ENCODE measurements around the gene PCDH7.

Gene PCDH7, protein sequence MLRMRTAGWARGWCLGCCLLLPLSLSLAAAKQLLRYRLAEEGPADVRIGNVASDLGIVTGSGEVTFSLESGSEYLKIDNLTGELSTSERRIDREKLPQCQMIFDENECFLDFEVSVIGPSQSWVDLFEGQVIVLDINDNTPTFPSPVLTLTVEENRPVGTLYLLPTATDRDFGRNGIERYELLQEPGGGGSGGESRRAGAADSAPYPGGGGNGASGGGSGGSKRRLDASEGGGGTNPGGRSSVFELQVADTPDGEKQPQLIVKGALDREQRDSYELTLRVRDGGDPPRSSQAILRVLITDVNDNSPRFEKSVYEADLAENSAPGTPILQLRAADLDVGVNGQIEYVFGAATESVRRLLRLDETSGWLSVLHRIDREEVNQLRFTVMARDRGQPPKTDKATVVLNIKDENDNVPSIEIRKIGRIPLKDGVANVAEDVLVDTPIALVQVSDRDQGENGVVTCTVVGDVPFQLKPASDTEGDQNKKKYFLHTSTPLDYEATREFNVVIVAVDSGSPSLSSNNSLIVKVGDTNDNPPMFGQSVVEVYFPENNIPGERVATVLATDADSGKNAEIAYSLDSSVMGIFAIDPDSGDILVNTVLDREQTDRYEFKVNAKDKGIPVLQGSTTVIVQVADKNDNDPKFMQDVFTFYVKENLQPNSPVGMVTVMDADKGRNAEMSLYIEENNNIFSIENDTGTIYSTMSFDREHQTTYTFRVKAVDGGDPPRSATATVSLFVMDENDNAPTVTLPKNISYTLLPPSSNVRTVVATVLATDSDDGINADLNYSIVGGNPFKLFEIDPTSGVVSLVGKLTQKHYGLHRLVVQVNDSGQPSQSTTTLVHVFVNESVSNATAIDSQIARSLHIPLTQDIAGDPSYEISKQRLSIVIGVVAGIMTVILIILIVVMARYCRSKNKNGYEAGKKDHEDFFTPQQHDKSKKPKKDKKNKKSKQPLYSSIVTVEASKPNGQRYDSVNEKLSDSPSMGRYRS (N-terminal part only)

DNA sequence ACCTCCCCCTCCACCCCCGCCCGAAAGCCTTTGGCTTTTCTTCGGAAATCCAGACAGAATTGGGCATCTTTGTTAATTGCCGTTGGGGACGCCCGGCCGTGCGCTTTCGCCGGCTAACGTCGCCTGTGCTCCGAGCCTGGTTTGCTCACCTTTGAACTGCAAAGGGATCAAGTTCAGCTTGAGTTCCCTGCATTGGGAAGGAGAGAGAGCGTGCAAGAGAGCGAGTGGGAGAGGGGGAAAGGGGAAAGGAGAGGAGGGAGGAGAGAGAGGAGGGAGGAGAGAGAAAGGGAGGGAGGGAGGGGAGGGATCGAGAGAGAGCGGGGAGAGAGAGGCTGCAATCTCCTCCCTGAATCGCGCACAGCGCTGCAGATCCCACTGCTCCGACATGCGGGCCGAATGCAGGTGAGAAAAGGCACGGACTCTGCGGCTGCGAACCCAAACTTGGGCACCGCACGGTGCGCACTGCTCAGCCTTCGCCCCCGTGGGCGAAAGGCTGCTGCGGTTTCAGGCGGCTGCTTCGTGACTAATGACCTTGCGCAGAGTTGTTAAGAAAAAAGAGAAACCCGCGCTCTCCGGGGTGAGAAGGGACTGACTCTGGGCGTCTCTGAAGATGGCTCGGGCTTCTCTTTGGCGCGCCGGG is at the start of gene PCDH7:
TSS of gene PCDH7 (plus strand) at position 349 of the 640 bp plus-strand sequence. CDS start 1,054 bp downstream, outside the sequence.
- no peak for DNase-seq (ENCODE audit: low read depth)

DNA sequence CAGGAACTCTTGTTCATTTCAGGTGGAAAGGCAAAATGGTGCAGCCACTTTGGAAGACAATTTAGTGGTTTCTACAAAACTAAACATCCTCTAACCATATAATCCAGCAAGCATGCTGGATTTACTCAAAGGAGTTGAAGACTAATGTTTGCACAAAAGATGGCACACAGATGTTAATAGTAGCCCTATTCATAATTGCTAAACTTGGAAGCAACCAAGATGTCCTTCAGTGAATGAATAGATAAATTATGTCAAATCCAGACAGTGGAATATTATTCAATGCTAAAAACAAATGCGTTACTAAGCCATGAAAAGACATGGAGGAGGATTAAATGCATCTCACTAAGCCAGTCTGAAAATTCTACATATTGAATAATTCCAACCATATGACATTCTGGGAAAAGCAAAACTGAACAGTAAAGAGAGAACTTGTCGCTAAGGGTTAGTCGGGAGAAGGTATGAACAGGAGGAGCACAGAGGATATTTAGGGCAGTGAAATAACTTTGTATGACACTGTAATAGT is 48.2 kb upstream of the PCDH7 start:
- DNase-seq (ENCODE audit: low read depth) = no peak

DNA sequence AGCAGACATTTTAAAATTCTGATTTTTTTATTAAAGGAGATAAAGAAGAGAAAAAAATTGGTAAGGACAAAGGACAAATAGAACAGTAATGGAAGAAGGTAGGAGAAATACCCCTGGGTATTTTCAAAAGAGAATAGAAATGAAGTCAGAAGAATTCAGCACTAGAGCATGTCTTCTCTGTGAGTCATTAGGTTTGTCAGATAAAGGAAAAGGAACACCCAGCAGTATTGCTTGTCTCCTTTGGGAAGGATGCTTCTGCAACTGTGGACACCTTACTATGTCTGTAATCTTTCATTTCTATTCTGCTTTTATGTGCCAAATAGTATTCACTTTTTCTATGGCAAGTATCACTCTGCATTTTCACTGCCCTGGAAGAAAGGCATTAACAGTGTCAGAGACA is 24.0 kb upstream of the PCDH7 start:
- DNase-seq (ENCODE audit: low read depth) = no peak

DNA sequence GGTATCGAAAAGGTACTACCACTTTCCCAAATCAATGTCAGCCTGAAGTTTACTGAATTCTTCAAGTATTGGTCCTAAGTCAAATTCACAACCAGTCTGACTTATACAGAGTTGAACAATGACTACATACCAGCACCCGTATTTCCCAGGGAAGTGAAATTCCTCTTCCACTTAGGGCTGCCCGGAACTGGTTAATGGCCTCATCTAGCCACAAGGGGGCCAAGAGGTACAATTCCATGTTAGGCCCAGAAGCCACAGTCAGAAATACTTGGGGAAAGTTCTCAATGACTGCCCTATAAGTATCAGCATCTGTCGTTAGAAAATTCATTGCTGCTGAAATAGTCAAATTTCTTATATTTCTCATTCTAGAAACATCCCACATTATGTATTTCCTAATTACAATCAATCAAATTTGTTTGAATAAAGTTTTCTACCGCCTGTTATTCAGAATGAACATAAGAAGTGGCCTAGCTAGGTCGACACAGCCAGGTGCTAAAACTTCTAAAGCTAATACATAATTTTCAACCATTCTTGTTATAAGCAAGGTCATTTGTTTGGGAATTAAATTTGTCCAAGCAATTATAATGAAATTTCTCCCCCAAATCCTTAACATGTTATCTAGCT is 5.6 kb upstream of the PCDH7 start:
- no peak for DNase-seq (ENCODE audit: low read depth)

DNA sequence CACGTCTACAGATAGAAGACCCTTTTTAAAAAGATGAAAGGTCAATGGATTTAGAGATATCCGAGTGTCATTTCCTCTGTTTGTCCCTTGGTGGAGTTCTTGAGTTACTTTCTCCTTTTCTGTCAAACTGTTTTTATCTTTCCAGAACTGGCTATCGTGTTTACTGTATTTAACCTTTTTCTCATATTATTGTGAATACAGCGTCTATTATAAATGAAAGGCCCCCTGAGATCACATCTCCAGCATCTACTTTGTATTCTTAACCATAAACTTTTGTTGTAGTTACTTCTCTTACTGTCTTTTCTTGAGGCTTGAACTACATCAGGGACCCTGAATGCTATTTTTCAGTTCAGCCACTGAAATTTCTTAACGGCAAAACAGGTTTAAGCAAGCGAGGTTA is 4.0 kb upstream of the PCDH7 start:
- no peak for DNase-seq (ENCODE audit: low read depth)

DNA sequence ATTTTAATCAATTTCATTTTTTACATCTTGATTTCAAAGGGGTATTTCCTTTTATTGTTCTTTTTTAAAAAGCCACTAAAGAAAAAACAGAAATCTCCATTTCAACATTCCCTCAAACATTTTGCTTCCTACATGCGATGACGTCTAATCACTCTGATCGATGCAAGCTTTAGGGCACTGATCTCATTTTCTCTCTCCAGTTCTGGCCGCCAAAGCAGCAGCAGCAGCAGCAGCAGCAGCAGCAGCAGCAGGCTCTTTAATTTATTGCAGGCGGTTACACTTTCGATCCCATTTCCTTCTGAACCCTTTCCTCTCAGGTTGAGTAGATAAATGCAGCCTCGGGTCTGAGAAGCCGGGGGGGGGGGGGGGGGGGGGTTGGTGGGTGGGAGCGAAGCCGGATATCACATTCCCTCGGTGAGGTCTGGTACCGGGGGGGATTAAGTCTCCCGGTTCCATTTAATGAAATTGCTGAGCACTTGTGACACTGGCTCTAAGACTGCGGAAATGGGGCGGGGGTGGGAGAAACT is 3.4 kb upstream of the PCDH7 start:
- no peak for DNase-seq (ENCODE audit: low read depth)

DNA sequence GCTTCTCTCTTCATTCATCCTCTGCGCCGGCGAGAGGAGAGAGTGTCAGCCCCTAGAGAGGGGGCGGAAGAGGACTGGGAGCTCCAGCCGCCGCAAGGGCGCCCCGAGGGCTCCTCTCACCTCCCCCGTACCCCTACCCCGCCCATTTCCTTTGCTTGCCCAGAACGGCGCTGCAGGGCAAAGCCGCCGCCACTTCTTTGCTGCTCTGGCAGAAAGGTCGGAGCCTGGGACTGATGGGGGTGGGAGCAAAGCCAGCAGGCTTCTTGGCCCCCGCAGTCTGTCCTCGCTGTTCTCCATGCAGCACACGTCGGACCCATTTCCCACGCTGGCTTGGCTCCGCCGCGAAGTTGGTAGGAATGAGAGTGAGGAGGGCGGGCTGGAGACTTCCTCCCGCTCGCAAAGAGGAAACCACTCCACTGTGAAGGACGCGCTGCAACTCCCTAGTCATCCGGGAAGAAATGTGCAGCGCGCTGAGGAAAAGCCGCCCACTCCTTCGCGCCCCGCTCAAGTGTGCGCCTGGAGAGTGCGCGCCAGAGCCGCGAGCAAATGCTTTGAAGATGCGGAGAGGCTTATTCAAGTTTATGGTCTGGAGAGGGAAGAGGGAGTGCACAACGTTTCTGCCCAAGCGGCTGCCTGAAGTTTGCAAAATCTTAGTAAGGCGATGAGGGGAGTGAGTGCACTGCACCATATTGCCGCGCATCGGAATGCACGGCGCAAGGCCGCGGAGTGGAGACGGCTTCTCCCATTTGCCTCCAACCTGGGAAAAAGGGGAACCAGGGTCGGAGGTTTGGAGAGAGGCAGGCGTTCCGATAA is 2.8 kb upstream of the PCDH7 start:
- no peak for DNase-seq (ENCODE audit: low read depth)

DNA sequence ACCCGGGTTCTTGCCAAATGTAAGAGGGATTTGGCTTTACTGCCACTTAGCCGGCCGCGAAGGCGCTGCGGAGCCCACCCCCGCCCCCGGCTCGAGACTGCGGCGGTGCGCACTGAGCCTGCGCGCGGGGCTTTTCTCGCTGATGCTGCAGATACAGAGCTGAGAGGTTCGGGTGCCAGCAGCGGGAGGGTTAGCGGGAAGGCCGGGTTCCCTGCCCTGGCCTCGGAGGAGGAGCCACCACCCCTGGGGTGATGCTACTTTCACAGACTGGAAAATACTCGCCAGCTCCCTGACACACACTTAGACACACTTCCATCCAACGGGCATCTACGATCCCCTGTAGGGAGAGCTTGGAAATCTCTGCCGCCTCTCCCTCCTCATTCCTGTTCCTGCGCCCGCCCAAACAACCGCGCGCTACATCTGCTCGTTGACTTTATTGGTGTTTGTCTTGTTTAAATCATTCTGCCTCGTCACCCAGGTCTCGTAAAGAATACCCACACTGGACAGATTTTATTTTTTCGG is 2.1 kb upstream of the PCDH7 start:
- no peak for DNase-seq (ENCODE audit: low read depth)

DNA sequence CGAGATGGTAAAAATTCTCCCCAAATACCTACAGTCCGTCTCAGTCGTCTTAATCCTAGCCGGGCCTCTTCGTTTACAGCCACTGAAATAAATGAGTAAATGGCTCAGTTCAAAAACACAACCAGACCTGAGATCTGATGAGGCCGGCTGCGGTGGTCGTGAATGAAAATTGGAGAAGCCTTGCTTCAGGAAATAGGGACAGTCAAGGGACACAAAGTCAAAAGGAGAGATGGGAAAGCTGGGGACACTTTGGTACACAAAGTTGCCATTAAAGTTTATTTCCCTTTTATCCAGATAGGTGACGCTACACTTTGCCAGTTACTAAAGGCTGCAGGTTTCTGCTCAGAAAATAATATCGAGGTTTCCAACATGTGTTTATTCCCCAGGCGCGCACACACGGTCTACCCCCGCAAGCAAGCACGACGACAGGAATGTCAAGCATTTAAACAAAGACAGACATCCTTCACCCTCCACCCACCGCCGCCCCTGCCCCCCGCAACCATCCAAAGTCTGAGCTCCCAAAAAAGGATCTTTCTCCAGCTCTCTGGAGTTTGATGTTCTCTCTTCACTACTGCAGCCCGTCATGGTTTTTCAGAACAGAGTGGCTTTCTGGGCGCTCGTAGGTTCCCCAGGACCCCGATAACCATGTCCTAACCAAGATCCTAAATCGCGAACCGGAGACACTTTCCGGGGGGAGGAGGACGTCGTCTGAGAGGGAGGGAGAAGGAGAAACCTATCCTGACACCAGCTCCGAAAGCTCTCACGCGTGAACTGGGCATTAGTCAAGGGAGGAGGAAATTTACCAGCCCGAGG is 1.3 kb upstream of the PCDH7 start:
- DNase-seq (ENCODE audit: low read depth) = no peak

DNA sequence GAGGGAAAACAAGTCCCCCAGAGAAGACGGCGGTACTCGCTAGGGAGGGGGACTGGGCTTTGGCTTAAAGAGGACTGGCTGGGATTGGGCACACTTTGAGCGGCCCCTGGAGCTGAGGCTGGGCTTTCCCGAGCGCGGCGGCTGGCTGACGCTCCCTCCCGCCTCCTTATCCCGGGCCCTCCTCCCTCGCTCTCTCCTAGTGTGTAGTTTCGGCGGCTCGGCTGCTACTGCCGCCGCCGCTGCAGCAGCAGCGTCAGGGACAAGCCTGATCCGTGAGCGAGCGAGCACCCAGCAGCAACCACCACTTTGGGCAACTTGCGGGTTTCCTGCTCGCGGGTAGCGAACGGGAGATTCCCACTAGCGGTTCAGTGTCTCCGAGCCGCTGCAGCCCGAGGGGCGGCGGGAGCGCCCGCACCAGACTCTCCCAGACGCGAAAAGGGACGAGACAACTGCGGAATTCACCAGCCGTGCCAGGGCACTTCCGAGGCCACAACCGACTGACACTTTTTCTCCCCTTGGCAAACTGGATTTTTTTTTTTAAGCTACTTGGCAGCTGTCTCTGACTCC is 632 bp upstream of the PCDH7 start:
- DNase-seq (ENCODE audit: low read depth) = no peak

DNA sequence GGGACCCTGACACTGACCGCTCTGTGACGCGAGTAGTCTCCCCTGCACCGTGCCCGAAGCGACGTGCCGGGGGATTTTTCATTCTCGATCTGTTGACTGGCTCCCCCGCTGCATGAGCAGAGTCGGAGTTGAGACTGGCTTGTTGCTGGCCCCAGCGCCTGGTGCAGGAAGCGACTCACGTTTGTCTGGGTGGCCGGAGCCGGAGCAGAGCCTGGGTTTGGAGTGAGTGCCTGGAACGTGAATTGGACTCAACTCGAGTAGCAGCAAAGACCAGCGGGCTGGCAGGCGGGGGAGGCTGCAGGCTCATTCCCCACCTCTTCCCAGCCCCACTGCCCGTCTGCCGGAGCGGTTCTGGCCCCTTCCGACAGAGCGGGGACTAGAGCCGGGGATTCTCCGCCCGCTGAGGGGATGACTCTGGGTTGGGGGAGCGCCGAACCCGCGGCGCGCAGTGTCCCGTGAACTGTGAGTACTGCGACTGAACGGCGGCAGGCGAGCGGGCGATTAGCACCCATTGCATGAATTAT is 554 bp downstream of the PCDH7 start:
- no peak for DNase-seq (ENCODE audit: low read depth)

DNA sequence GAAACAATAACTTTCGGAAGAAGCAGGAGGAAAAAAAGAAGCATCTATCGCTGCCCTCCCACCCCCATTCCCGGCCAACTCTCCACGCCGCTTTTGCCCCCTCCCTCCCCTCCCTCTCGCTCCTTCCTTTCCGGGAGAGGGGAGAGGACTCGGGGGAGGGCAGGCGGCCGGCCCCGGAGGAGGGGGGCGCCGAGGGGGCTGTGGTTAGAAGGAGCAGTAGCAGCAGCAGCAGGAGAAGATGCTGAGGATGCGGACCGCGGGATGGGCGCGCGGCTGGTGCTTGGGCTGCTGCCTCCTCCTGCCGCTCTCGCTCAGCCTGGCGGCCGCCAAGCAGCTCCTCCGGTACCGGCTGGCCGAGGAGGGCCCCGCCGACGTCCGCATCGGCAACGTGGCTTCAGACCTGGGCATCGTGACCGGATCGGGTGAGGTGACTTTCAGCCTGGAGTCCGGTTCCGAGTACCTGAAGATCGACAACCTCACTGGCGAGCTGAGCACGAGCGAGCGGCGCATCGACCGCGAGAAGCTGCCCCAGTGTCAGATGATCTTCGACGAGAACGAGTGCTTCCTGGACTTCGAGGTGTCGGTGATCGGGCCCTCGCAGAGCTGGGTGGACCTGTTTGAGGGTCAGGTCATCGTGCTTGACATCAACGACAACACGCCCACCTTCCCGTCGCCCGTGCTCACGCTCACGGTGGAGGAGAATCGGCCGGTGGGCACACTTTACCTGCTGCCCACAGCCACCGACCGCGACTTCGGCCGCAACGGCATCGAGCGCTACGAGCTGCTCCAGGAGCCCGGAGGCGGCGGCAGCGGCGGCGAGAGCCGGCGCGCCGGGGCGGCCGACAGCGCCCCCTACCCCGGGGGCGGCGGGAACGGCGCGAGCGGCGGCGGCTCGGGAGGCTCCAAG is 1.3 kb downstream of the PCDH7 start:
- no peak for DNase-seq (ENCODE audit: low read depth)

DNA sequence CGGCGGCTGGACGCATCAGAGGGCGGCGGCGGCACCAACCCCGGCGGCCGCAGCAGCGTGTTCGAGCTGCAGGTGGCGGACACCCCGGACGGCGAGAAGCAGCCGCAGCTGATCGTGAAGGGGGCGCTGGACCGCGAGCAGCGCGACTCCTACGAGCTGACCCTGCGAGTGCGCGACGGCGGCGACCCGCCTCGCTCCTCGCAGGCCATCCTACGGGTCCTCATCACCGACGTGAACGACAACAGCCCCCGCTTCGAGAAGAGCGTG is 1.9 kb downstream of the PCDH7 start:
- no peak for DNase-seq (ENCODE audit: low read depth)

DNA sequence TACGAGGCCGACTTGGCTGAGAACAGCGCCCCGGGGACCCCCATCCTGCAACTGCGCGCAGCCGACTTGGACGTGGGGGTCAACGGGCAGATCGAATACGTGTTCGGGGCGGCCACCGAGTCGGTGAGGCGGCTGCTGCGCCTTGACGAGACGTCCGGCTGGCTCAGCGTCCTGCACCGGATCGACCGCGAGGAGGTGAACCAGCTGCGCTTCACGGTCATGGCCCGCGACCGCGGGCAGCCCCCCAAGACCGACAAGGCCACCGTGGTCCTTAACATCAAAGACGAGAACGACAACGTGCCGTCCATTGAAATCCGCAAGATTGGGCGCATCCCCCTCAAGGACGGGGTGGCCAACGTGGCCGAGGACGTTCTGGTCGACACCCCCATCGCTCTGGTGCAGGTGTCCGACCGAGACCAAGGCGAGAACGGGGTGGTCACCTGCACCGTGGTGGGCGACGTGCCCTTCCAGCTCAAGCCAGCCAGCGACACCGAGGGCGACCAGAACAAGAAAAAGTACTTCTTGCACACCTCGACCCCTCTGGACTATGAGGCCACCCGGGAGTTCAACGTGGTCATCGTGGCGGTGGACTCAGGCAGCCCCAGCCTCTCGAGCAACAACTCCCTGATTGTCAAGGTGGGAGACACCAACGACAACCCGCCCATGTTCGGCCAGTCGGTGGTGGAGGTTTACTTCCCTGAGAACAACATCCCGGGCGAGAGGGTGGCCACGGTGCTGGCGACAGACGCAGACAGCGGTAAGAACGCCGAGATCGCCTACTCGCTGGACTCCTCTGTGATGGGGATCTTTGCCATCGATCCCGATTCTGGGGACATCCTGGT is 2.4 kb downstream of the PCDH7 start:
- DNase-seq (ENCODE audit: low read depth) = no peak

DNA sequence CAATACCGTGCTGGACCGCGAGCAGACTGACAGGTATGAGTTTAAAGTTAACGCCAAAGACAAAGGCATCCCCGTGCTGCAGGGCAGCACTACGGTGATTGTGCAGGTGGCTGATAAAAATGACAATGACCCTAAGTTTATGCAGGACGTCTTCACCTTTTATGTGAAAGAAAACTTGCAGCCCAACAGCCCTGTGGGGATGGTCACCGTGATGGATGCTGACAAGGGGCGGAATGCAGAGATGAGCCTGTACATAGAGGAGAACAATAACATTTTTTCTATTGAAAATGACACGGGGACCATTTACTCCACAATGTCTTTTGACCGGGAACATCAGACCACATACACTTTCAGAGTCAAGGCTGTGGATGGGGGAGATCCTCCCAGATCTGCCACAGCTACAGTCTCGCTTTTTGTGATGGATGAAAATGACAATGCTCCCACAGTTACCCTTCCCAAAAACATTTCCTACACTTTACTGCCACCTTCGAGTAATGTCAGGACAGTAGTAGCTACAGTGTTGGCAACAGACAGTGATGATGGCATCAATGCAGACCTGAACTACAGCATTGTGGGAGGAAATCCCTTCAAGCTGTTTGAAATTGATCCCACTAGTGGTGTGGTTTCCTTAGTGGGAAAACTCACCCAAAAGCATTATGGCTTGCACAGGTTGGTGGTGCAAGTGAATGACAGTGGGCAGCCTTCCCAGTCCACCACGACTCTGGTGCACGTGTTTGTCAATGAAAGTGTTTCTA is 3.2 kb downstream of the PCDH7 start:
- DNase-seq (ENCODE audit: low read depth) = no peak

DNA sequence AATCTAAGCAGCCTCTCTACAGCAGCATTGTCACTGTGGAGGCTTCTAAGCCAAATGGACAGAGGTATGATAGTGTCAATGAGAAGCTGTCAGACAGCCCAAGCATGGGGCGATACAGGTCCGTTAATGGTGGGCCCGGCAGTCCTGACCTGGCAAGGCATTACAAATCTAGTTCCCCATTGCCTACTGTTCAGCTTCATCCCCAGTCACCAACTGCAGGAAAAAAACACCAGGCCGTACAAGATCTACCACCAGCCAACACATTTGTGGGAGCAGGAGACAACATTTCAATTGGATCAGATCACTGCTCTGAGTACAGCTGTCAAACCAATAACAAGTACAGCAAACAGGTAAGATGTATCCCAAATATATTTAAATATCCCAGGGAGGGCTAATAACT is 4.1 kb downstream of the PCDH7 start:
- DNase-seq (ENCODE audit: low read depth) = no peak

All from activated T-helper 1 cell treated with Interleukin-2 at 50 U/mL for 16 hours (primary cell).